ENCODE measurements around the gene TOR1AIP2.
"Not testable (repeated sequence)": the region's sequence is repeated elsewhere in the genome, so short reads cannot be mapped to it uniquely, and the experiment has no call there.

The TOR1AIP2 gene

DNA sequence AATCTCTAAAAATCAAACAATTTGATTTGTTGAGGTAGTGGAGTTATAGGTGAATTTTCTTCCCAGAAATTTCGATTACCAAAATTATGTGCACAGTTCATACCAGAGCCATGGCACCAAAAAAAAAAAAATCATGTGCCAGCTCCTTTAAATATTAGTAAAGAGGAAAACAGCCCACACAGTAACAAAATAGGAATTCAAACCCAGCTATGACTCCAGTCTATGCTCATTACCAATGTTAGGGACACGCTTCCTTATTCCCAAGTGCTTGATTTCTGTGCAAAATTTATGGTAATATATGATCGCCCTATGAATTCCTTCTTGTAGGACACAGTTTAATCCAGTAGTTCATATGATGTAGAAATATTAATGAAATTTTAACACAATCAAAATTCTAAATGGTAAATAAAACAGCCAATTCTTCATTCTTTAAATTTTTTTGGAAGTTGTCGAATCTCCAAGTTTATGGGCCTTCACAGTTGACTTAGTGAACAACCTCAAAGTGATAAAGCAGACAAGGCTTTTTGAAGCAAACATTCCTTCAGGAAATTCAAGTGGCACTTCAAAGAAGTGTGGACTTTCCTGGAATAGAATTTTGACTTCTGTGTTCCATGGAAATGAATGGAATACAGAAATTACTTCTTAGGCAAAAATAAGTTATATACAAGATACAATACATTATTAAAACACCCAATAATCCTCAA lies 1.9 kb downstream of the TOR1AIP2 start:
- DNase-seq: no peak

DNA sequence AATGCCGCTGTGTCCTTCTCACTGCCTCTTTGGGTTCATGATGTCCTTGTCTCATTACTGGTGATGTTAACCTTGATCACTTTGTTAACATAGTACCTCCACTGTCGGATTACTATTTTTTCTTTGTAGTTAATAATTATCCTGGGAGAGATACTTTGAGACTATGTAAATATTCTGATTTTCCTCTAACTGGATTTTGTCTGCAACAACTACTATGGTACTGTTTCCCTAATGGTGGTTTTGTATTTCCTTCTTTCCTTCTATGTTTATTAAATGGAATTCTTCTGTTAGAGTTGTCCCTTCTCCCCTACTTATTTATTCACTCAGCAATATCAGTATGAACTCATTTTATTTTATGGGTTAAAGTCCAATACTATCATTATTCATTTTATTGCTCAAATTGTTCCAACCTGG lies 4.2 kb downstream of the TOR1AIP2 start:
- no peak for DNase-seq

DNA sequence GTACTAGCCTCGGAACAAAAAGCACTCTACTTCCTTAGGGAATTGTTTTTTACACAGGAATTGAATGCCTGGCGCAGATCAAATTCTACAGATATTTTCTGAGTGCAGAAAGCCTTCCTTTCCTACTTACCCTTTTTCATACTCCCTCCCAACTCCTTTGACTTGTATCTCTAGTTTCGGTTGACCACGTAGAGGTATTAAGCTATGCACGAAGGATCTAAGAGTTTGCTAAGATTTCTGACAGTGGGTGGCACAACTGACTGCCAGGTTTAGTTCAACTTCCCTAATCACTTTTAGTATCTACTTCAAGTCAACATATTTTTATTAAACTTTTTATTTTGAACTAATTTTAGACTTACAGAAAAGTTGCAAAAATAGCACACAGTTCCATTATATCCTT lies 5.0 kb downstream of the TOR1AIP2 start:
- no peak for DNase-seq

DNA sequence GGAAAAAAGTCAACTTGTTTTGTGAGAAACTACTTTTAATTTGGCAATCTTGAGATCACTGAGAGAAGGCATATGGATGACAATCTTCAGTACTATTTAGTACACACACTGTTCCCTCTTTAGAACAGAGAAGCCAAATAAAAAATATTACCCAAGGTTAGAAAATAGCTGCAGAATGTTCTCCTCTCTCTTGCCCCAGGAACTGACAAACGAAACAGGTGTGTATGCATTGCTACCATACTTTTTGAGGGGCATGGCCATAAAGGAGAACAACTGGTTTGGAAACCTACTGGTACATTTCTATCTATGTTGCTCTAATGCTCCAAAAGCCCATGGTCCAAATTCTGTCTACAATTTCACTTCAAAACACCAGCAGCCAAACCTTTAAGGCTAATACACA lies 5.7 kb downstream of the TOR1AIP2 start:
- DNase-seq: no peak

DNA sequence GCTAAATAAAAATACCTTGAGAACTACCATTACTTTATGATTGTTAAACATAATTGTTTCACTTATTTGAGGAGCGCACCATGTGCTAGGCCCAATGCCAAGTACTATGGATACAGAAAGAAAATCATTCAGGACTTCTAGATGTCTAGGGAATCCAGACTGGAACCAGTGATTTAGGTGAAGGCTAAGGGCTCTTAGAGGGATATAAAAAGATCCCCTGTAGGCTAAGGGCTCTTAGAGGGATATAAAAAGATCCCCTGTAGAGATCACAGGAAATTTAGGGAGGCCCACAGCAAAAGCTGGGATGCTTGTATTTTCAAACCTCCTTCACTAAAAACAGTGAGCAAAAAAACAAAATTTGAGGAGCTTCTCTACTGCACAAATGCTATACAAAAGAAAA lies 6.7 kb downstream of the TOR1AIP2 start:
- DNase-seq: no peak

DNA sequence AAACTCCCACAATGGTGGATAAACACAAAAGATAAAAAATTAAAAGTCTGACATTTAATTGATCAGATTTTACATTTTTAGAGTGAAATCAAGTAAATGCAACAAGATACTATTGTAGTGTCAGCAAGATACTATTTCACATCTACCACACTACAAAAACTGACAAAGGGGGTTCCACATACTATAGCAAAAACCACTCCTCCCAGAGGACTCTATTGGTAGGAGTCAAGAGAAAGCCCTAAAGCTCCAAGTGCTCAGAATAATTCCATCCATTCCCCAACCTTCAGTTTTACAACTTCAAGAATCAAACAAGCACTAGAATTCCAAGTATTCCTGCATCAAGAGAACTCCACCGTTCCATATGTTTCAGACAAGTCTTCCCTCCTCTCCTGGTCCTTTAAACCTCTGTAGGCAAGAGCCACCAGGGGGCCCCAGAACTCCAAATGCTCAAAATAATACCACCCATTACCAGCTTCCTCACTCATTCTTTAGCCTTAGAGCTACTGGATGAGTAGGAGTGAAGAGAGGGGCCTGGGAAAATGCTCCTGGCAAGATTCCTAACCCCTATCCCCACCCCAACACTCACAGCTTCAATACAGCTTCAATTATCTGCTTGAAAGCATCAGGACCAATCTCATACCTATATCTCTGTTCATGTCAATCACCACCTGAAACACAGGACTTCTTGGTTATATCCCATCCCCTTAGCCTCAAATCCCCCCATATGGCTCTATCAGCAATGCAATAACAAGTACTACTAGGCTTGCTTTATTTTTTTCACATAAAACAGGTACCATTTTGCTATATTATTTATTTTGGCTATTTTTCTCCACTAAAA lies 9.9 kb downstream of the TOR1AIP2 start:
- no peak for DNase-seq

DNA sequence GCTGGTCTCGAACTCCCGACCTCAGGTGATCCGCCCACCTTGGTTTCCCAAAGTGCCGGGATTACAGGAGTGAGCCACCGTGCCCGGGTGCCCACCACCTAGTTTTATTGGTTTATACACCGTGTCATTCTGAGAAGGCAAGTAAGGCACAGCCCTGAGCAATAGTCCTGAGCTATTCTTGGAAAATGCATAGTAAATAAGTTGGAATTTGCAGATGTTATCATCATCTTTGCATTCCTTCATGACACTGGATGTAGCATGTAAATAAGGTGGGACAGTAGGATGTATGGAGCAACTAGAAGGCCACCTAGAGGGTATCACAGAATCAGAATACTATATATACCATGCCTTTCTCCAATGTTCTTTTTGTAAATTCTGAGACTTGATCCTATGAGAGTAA lies 11.0 kb downstream of the TOR1AIP2 start:
- no peak for DNase-seq

DNA sequence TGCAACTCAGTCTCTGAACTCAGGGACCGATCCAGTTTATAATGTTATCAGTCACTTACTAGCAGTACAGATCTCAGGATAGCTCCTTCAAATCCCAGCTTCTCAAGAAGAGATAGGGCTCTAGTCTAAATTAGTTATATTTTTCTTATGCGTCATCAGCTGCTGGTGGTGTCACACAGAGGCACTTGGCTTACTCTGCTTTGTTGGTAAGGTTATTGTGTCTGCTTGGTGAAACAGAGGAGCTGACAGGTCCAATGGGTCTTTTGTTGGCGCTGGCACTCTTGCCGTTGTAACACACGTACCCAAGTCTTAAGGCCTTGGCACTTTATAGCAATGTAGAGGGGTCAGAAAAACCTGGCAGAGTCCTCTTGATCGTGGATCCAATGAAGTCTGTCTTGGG lies 12.2 kb downstream of the TOR1AIP2 start:
- DNase-seq: no peak

DNA sequence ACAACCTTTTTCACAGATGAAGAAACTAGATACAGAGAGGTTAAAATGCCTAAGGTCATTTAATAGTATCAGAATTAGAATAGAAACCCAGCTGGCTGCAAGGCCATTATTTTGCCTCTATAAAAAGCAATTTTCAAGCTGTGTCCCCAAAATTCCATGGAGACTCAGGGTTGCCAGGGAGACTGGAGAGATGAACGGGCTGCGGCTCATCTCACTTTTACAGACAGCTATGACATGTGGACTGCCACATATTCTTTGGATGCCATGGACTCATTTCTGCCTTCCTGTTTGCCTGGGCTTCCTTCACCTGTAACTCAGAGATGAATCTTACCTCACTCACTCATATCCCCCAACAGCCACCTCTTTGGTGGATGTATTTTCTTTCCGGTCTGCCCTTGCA lies 17.0 kb downstream of the TOR1AIP2 start:
- DNase-seq: no peak

DNA sequence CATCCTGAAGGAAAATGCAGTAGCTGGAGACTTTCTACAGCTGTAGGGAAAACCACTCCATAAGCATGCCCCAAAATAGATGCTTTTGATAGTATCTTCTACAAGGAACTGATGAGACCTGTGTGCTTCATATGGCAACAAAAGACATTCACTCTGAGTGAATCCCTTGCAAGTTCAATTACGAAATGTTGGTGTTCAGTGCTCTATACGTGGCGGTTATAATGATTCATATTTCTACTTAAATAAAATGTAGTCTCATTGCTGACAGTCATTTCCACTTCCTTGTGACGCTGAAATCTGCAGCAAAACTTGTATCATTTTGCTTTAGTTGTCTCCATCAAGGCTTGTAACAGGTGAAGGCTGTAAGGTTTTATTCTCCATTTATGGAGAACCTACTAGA lies 20.6 kb downstream of the TOR1AIP2 start:
- no peak for DNase-seq

DNA sequence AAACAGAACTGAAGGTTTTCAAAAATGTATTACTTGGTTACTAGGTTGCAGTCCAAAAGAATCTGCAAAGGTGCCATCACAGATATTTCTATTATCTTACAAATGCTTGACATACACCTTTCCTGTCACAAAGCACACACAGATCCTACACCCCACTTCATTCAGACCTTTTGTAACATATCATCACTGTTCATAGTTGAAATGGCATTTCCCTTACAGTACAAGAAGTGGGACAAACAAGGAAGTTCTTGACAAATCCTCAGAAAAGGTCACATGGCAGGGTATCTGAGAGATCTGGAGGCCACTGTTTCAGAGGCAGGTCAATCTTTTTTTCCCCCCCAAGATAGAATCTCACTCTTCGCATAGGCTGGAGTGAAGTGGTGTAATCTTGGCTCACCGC lies 21.3 kb downstream of the TOR1AIP2 start:
- DNase-seq: no peak

DNA sequence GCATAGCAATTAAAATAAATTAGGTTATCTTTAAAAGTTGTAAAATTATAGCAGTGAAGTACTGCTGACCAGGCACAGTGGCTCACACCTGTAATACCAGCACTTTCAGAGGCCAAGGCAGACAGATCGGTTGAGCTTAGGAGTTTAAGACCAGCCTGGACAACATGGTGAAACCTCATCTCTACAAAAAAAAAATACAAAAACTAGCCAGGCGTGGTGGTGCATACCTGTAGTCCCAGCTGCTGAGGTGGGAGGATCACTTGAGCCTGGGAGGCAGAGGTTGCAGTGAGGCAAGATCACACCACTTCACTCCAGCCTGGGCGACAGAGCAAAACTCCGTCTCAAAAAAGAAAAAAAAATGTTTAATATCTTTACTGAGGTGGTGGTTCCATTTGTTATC lies 21.8 kb downstream of the TOR1AIP2 start:
- DNase-seq: not testable (repeated sequence)

DNA sequence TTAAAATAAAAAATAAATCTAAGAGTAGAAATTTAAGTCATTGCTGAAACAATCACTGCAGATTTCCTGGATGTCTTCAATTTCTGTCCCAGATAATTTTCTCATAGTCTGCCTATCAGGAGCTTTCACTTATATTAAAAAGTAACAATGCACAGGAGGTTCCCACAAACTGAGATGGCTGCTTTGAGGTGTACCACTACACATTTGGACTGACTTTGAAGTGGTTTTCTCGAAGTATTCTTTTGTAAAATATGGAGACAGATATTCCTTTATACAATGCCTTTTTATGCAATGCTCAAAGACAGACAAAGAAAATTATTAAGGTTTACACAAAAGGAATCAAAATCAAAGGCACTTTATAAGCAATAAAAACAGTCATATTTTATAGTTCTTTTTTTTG lies 24.5 kb downstream of the TOR1AIP2 start:
- no peak for DNase-seq

DNA sequence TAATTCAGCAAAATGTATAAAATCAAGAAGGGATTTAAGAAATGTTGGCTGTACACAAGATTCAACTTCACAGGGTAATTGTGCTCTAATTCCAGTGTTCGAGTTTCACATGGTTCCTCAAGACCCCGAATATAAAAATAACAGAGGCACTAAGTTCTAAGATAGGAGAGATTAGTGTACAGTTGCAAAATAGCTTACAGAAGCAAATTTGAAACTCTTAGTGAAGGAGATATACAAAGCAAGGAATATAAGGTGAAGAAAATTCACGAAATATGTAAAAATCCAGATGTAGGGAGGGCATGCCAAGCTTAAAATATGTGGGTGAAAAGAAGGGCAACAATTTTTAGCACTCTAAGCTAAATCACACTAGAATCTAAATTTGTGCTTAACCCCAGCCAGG lies 29.4 kb downstream of the TOR1AIP2 start:
- no peak for DNase-seq

DNA sequence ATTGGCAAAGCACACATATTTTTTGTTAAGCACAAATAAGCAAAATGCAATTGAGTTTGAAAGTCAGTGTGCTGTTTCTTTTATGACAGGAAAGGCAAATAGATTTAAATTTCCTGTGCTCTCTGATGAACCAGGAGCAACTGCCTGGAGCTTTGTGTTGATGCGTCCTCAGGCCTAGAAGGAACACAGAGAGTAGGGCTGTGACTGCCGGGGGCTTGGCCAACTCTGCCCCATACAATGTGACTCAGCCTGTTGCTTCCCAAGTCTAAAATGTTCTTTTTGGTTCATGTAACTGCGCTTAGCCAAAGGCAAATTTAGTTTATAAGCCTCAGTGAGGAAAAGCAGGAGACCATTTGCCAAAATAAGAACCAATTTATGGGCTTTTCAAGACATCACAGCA lies 37.5 kb downstream of the TOR1AIP2 start:
- no peak for DNase-seq

DNA sequence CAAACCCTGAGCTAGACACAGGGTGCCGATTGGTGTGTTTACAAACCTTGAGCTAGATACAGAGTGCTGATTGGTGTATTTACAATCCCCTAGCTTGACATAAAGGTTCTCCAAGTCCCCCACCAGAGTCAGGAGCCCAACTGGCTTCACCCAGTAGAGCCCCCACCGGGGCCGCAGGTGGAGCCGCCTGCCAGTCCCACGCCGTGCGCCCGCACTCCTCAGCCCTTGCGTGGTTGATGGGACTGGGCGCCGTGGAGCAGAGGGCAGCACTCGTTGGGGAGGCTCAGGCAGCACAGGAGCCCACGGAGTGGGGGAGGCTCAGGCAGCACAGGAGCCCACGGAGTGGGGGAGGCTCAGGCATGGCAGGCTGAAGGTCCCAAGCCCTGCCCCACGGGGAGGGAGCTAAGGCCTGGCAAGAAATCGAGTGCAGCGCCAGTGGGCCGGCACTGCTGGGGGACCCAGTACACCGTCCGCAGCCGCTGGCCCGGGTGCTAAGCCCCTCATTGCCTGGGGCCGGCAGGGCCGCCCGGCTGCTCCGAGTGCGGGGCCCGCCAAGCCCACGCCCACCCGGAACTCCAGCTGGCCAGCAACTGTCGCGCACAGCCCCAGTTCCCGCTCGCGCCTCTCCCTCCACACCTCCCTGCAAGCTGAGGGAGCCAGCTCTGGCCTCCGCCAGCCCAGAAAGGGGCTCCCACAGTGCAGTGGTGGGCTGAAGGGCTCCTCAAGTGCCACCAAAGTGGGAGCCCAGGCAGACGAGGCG lies 40.7 kb downstream of the TOR1AIP2 start:
- not testable (repeated sequence) for DNase-seq

DNA sequence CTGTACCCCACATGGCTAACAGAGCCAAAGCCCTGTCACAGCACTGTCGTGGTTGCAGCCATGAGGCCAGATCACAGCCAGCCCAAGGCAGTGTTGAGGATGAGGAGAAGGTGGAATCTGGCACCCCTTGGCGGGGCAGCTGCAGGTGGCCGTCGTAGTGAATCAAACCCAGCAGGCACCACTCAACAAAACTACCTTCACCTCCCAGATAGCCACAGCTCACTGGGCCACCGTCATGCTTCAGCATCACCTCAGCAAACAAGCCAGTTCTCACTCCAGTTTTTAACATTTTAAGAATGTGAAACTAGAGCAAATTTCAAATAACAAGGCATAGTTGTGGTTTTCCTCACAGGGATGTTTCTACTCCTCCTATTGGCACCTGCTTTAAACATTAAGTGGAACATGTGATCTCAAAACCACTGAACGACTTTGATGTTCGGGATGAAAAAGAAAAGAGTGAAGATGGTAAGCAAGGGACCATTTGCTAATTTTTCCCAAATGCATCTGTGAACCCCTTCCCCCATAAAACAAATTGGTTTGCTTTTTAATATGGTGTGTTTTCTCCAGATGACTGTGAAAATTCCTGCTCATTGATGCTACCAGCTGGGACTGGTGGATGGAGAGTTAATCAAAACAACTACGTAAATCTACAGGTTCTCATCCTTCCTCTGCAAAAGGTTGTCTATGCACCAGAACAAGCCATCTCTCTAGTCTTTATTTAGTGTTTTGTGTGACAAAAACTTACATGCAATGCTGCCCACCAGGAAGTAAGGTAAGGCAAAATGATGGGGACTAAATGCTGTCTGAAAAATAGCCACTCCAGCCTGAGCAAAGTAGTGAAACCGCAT lies 45.5 kb downstream of the TOR1AIP2 start:
- DNase-seq: no peak

DNA sequence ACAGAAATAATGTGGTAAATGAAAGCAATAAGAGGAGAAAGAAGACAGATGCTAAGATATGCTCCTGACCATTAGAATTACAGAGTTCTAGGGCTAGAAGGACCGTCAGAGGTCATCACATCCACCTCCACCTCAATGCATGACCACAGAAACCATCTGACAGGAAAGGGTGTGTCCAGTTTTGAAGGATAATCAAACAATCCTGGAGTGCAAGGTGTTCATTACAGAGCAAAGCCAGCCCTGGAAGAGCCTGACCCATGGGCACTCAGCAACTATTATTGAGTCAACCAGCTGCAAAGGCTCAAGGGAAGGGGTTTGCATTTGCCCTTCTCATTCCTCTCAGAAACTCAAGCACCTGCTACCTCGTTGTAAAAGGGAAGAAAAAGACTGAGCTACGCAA lies 46.4 kb downstream of the TOR1AIP2 start:
- no peak for DNase-seq

DNA sequence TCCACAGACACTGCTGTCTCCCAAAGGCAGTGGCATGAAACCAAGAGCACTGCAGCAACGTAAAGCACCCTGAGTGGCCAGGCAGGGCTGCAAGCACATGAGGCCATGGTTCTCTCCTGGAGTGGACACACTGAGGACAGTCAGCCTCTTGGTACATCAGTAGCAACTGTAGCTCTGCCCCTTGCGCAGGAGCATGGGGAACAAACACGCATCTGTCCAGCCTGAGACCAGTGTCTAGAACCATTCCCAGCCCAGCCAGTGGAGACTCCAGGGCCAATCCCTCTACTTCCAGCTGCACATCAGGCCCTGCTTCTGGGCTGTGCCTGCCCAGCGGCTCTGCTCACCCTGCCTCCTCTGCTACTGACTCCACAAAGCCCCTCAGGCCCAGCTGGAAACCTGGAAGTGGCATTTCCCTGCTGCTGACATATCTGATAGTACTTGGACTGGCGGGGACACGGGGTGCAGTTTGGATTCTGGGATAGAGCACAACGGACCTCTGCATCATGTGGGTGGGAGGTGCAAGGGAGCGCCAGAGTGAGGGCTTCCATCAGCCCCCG lies 49.0 kb downstream of the TOR1AIP2 start:
- DNase-seq: no peak

DNA sequence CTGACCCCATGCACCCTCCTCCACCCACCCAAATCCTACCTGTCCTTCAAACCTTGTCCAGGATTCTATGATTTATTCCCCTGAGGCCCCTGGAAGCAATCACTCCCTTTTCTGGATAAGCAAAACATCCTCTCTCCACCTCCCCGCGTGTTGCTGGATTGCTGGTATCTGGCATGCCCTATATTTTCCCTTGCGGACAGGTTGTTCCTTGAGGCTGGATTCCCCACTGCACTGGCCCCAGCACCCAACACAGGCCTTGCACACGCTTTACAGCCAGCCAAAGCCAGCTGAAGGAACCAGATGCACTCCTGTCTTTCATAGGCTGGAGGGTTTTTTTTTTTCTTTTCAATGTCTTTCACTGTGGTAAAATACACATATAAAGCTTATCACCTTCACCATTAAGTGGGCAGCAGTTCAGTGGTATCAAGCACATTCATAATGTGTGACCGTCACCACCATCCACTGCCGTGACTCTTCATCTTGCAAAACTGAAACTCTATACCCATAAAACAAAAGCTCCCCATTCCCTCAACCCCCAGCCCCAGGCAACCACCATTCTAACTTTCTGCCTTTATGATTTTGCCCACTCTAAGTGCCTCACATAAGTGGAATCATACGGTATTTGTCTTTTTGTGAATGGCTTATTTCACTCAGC lies 50.9 kb downstream of the TOR1AIP2 start:
- DNase-seq: no peak

DNA sequence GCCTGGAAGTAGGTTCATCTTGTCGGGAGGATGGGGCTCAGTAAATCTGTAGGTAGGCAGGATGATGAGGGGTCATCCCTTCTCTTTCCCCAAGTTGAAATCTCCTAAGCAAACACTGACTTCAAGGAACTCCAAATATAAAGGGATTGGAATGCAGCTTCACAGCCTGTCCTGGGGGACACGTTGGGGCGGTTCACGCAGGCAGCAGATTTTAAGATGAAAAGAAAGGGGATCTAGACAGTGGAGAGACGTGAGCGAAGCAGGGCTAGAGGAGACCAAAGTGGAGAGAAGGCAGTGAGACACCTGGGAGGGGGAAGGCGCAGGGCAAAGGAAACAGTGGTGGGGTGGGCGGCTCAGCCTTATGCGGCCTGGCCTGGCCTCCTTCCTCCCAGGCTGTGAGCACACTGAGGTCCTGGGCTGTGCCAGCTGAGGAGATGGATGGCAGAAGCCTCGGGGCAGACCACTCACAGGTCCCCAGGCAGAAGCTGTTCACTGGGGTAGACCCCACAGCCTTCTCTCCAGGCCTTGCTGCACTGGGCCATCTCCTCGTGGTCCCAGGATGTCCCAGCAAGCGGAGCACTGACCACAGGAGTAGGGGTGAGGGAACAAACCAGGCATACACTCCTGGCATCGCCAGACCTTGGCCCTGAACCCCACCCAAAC lies 51.7 kb downstream of the TOR1AIP2 start:
- DNase-seq: no peak

Data from KG1 (cell line).